Neural crest cell (in vitro differentiated cells): Measurements from ENCODE around the gene PLPPR1. TPM values are rescaled to one million over a fixed set of nuclear protein-coding genes. Genes with fewer than 3 reads are reported as not detected.

Source experiments
- DNase-seq: peaks from one replicate; pipeline ENCODE4 v3.0.0; 2021; ENCODE audit warnings: low read depth, mixed read lengths, low spot score
- H3K27ac Mint-ChIP-seq: one replicate; pipeline ENCODE4 v1.8.0; 2021; ENCODE audit warnings: mild to moderate bottlenecking, mixed read lengths; ENCODE audit not compliant: unreplicated experiment
- H3K27me3 Mint-ChIP-seq: 2 replicates; pipeline ENCODE4 v1.8.0; 2021; ENCODE audit warnings: low read depth, mild to moderate bottlenecking, mixed read lengths
- H3K36me3 Mint-ChIP-seq: 2 replicates; pipeline ENCODE4 v1.8.0; 2021; ENCODE audit warnings: low read depth, mild to moderate bottlenecking, mixed read lengths
- H3K4me1 Mint-ChIP-seq: 2 replicates; pipeline ENCODE4 v1.8.0; 2021; ENCODE audit warnings: mixed read lengths
- H3K4me3 Mint-ChIP-seq: one replicate; pipeline ENCODE4 v1.8.0; 2021; ENCODE audit warnings: mild to moderate bottlenecking, mixed read lengths
- H3K9me3 Mint-ChIP-seq: 2 replicates; pipeline ENCODE4 v1.8.0; 2021; ENCODE audit warnings: mixed read lengths
- CTCF ChIP-seq: fragments of 200-600 bp; sonication (generic); conservative IDR thresholded peaks from 2 replicates; pipeline ENCODE4 v1.5.0; 2021; ENCODE audit warnings: antibody characterized with exemption, mild to moderate bottlenecking
- total RNA-seq: library from RNA; stranded (reverse); gene quantifications from 2 replicates; pipeline ENCODE4 v1.2.1, GENCODE V29; 2021

Gene PLPPR1
- total RNA-seq, 1 donor from 2014 or later: 4.7 TPM

GRCh38 chr9:101315112-101315450 lies 286.6 kb downstream of the PLPPR1 start:
- no peak for TF ChIP-seq CTCF
- no peak for DNase-seq
- Mint-ChIP-seq H3K4me3 (no peak overlapping the region), H3K27ac (no peak overlapping the region), H3K4me1 (no peaks in the 10 kb centered on the region), H3K27me3 (no peaks in the 10 kb centered on the region), H3K9me3 (no peaks in the 10 kb centered on the region), H3K36me3 (no peaks in the 10 kb centered on the region)

GRCh38 chr9:101317735-101318134 lies 289.2 kb downstream of the PLPPR1 start:
- Mint-ChIP-seq H3K4me3 (no peak overlapping the region), H3K4me1 (no peaks in the 10 kb centered on the region), H3K36me3 (no peaks in the 10 kb centered on the region), H3K27me3 (no peaks in the 10 kb centered on the region), H3K9me3 (no peaks in the 10 kb centered on the region), H3K27ac (no peak overlapping the region)
- no peak for DNase-seq
- no peak for TF ChIP-seq CTCF

GRCh38 chr9:101323129-101323528 lies 294.6 kb downstream of the PLPPR1 start:
- no peak overlapping the region for H3K4me3 Mint-ChIP-seq
- no peak for DNase-seq
- no peak overlapping the region for H3K27ac Mint-ChIP-seq
- no peaks in the 10 kb centered on the region for H3K36me3 Mint-ChIP-seq
- H3K27me3 Mint-ChIP-seq: no peaks in the 10 kb centered on the region
- no peaks in the 10 kb centered on the region for H3K4me1 Mint-ChIP-seq
- H3K9me3 Mint-ChIP-seq: peaks cover 3% of the 10 kb centered on the region
- TF ChIP-seq CTCF: no peak

GRCh38 chr9:101324245-101324804 lies 295.8 kb downstream of the PLPPR1 start:
- Mint-ChIP-seq H3K36me3 (no peaks in the 10 kb centered on the region), H3K9me3 (peaks cover 3% of the 10 kb centered on the region), H3K4me3 (no peak overlapping the region), H3K4me1 (no peaks in the 10 kb centered on the region), H3K27me3 (no peaks in the 10 kb centered on the region), H3K27ac (no peak overlapping the region)
- DNase-seq: no peak
- TF ChIP-seq CTCF: no peak

- H3K27me3 Mint-ChIP-seq: no peaks in the 10 kb centered on the region
- DNase-seq: no peak
- peaks cover 3% of the 10 kb centered on the region for H3K9me3 Mint-ChIP-seq
- no peak for TF ChIP-seq CTCF
- no peak overlapping the region for H3K4me3 Mint-ChIP-seq
- no peaks in the 10 kb centered on the region for H3K4me1 Mint-ChIP-seq
- no peaks in the 10 kb centered on the region for H3K36me3 Mint-ChIP-seq
- no peak overlapping the region for H3K27ac Mint-ChIP-seq
These were observed 296.5 kb downstream of the PLPPR1 start for GRCh38 chr9:101325053-101325452.

GRCh38 chr9:101326035-101326434 lies 297.5 kb downstream of the PLPPR1 start:
- Mint-ChIP-seq H3K27me3 (no peaks in the 10 kb centered on the region), H3K27ac (peak overlapping the region; percentile 19)

More at GRCh38 chr9:101326035-101326434, 297.5 kb downstream of the PLPPR1 start:
- no peak for TF ChIP-seq CTCF
- no peaks in the 10 kb centered on the region for H3K4me1 Mint-ChIP-seq
- H3K36me3 Mint-ChIP-seq: no peaks in the 10 kb centered on the region
- DNase-seq: no peak
- H3K4me3 Mint-ChIP-seq: no peak overlapping the region
- peaks cover 3% of the 10 kb centered on the region for H3K9me3 Mint-ChIP-seq
